Measurements from ENCODE around the gene NDUFB4. TPM values are rescaled to one million over a fixed set of nuclear protein-coding genes. Genes with fewer than 3 reads are reported as not detected.

The NDUFB4 gene
- total and polyA plus RNA-seq, 2 experiments from 2014 or later = 105 to 250 TPM

DNA sequence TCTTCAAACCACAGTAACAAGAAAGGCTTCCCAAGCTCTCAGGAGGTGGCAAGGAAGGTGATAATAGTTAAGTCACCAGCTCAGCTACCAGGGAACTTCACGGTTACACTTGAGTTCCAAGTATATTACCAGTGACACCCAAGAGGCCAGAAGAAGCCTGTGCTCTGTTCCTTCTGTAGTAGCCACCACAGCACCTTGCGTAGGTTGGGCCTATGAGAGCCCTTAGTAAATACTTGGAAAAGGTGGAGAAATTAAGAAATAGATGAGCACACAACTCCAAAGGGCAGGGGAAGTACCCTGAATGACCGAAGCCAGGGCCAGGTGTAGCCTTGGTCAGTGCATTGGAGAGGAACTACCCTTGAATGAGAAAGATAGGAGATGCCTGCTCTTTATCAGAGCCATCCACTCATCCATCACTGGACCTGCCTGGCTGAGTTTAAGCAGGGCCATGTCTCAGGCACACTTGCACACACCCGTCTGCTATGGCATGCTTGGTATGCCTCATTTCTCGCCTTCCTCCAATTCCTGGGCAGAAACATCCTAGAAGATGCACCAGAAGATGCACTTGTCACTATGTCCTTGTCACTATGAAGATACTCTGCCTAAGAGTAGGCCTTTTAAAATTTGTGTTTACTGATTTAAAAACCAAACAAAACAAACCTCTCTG lies 32.6 kb upstream of the NDUFB4 start:
- H3K27ac ChIP-seq = no peak overlapping the region
- H3K27me3 ChIP-seq (replicated peaks; ENCODE audit: insufficient read depth) = no peaks in the 10 kb centered on the region
- no peak overlapping the region for H3K4me3 ChIP-seq
- no peak overlapping the region for H3K9ac ChIP-seq
- peaks cover 14% of the 10 kb centered on the region for H3K4me1 ChIP-seq (ENCODE audit: insufficient read depth)
- no peak overlapping the region for H3K4me2 ChIP-seq (ENCODE audit: unreplicated experiment)
- peaks cover 9% of the 10 kb centered on the region for H3F3A ChIP-seq (ENCODE audit: insufficient read depth)
- WGBS, 2 experiments (ENCODE audit: low coverage in 1 of 2, low lambda C conversion rate in 2 of 2, missing lambda C conversion rate in 2 of 2) = 89 to 90% methylated on average over 5 of the region's 5 CpGs
- H3K79me2 ChIP-seq (ENCODE audit: insufficient read depth) = peaks cover 2% of the 10 kb centered on the region; the same call in 1 of the 2 replicates
- H3K36me3 ChIP-seq (ENCODE audit: low read depth) = no peaks in the 10 kb centered on the region
- no peaks in the 10 kb centered on the region for H4K20me1 ChIP-seq (ENCODE audit: insufficient read depth)
- H3K9me2 ChIP-seq (ENCODE audit: insufficient read depth) = no peaks in the 10 kb centered on the region
- H2AFZ ChIP-seq = no peak overlapping the region
- in situ Hi-C loops (cut with MboI) = loop anchor here (10.0 kb wide), 1 partner anchor 231 kb away; no protein-coding TSS in a partner anchor
- DNase-seq = no peak
- H3K9me3 ChIP-seq (ENCODE audit: low read depth) = no peaks in the 10 kb centered on the region
- TF ChIP-seq EZH2 (IDR thresholded peaks at IDR 0.05; ENCODE audit: insufficient read depth, poor library complexity, severe bottlenecking) = no peak

DNA sequence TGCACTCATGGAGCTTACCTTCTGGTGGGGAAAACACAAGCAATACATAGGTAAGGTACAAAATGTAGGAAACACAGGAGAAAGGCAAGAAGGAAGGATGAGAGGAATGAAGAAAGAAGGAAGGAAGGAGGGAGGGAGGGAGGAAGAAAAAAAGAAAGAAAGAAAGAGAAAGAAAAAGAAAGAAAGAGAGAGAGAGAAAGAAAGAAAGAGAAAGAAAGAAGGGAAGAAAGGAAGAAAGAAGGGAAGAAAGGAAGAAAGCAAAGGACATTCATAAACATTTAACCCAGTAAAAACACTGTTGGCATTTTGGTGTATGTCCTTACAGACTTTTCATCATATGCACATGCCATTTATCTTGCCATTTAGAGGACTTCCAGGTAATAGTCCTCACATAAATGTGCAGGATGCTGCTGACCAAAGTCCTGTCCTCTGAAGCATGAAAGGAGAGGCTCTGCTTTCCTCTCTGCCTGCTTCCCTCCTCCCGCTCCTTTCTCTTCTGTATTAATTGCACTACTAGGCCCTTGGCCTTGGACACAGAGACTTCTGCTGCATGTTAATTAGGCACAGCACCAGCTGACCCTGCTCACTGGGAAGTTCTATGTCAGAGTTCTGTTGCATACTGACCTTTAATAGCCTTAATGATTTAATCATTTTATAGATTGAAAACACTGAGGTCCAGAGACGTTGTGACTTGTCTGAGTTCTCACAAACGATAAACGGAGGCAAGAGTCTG lies 29.7 kb upstream of the NDUFB4 start:
- Histone ChIP-seq H3K27ac (no peak overlapping the region), H4K20me1 (ENCODE audit: insufficient read depth) (no peaks in the 10 kb centered on the region)

DNA sequence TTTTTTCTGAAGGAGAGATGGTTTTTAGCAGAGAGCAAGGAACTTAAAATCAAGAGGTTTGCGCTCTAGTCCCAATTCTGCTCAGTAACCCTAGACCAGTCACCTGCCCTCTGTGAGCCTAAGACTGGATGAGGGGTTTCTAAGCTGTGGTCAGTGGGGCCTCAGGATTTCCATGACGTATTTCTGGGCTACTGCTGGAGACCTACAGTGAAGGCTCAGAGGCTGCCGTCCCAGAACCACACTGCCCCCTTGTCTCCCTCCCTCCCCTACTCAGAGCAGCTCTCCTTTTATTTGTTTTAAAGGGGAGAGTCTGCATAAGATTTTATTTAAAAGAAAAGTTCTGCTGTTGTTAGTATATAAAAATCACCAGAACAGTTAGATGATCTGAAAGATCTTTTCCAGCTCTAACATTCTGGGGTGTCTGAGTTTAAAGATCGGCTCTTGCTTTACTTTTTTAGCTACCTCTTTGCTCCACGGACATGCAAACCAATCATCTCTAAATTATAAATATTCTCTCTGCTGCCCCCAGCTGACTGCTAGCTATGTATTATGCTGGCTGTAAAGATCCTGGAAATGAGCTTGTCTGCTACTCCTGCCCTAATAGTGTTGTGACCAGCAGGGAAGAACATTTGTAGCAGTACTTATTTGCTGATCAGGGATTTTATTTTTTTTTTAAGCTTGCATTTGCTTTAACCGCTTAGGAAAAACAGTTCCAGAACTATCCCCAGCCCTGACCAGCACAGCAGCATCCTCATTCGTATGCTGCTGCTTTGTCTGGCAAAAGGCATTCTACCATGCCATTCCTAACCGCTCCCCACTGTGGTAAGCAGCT lies 28.6 kb upstream of the NDUFB4 start:
- WGBS, 2 experiments (ENCODE audit: low coverage in 1 of 2, low lambda C conversion rate in 2 of 2, missing lambda C conversion rate in 2 of 2) = 37 to 41% methylated on average over 8 of the region's 8 CpGs
- Histone ChIP-seq H4K20me1 (ENCODE audit: insufficient read depth) (no peaks in the 10 kb centered on the region), H3K27ac (no peak overlapping the region), H3K4me1 (ENCODE audit: insufficient read depth) (no peaks in the 10 kb centered on the region), H3K9me3 (ENCODE audit: low read depth) (no peaks in the 10 kb centered on the region), H3K36me3 (ENCODE audit: low read depth) (no peaks in the 10 kb centered on the region), H3K4me3 (peak overlapping the region; percentile 66), H3K4me2 (ENCODE audit: unreplicated experiment) (peak overlapping the region; percentile 98), H3K27me3 (replicated peaks; ENCODE audit: insufficient read depth) (no peaks in the 10 kb centered on the region), H3K79me2 (ENCODE audit: insufficient read depth) (no peaks in the 10 kb centered on the region), H3K9ac (peak overlapping the region; percentile 64), H3F3A (ENCODE audit: insufficient read depth) (no peaks in the 10 kb centered on the region), H2AFZ (peak overlapping the region; percentile 90), H3K9me2 (ENCODE audit: insufficient read depth) (no peaks in the 10 kb centered on the region)
- in situ Hi-C loops (cut with MboI) = loop anchor here (10.0 kb wide), 1 partner anchor 227 kb away; no protein-coding TSS in a partner anchor
- TF ChIP-seq EZH2 (IDR thresholded peaks at IDR 0.05; ENCODE audit: insufficient read depth, poor library complexity, severe bottlenecking) = no peak
- no peak for TF ChIP-seq EZH2phosphoT487 (IDR thresholded peaks at IDR 0.05; ENCODE audit: insufficient read depth, low read depth)
- DNase-seq = peak; percentile 68

More for the DNA sequence above, 29.7 kb upstream of the NDUFB4 start:
- in situ Hi-C loops (cut with MboI) = loop anchor here (10.0 kb wide), 1 partner anchor 228 kb away; no protein-coding TSS in a partner anchor
- Histone ChIP-seq H2AFZ (no peak overlapping the region), H3K9me2 (ENCODE audit: insufficient read depth) (no peaks in the 10 kb centered on the region), H3K4me2 (ENCODE audit: unreplicated experiment) (no peak overlapping the region), H3K4me1 (ENCODE audit: insufficient read depth) (no peaks in the 10 kb centered on the region), H3K36me3 (ENCODE audit: low read depth) (no peaks in the 10 kb centered on the region), H3K27me3 (replicated peaks; ENCODE audit: insufficient read depth) (no peaks in the 10 kb centered on the region), H3K9me3 (ENCODE audit: low read depth) (no peaks in the 10 kb centered on the region), H3K9ac (no peak overlapping the region), H3F3A (ENCODE audit: insufficient read depth) (no peaks in the 10 kb centered on the region), H3K79me2 (ENCODE audit: insufficient read depth) (no peaks in the 10 kb centered on the region), H3K4me3 (no peak overlapping the region)
- 78 to 80% methylated on average over 4 of the region's 4 CpGs for WGBS, 2 experiments (ENCODE audit: low coverage in 1 of 2, low lambda C conversion rate in 2 of 2, missing lambda C conversion rate in 2 of 2)
- no peak for DNase-seq
- no peak for TF ChIP-seq EZH2 (IDR thresholded peaks at IDR 0.05; ENCODE audit: insufficient read depth, poor library complexity, severe bottlenecking)
- no peak for TF ChIP-seq EZH2phosphoT487 (IDR thresholded peaks at IDR 0.05; ENCODE audit: insufficient read depth, low read depth)

DNA sequence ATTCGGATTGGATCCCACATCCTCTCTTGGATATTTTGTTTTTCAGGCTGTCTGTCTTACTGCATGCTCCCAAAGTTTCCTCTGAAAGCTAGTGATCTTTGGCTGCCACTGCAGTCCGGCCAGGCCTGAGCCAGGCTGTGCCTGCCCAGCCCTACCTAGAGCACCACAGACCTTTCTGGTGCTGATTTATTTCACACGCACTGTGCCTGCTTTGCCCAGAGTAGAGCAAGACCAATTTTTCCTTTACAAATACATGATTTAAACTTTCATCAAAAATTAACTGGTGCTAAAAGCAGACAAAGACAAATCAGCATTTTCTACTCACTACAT lies 28.0 kb upstream of the NDUFB4 start:
- Histone ChIP-seq H3K79me2 (ENCODE audit: insufficient read depth) (no peaks in the 10 kb centered on the region), H3K9me3 (ENCODE audit: low read depth) (no peaks in the 10 kb centered on the region), H2AFZ (no peak overlapping the region), H3K4me1 (ENCODE audit: insufficient read depth) (no peaks in the 10 kb centered on the region), H3K9me2 (ENCODE audit: insufficient read depth) (no peaks in the 10 kb centered on the region), H3K4me3 (no peak overlapping the region), H4K20me1 (ENCODE audit: insufficient read depth) (no peaks in the 10 kb centered on the region), H3K27ac (no peak overlapping the region), H3K9ac (no peak overlapping the region), H3K36me3 (ENCODE audit: low read depth) (no peaks in the 10 kb centered on the region), H3F3A (ENCODE audit: insufficient read depth) (no peaks in the 10 kb centered on the region), H3K4me2 (ENCODE audit: unreplicated experiment) (no peak overlapping the region), H3K27me3 (replicated peaks; ENCODE audit: insufficient read depth) (no peaks in the 10 kb centered on the region)
- DNase-seq = no peak
- WGBS, 2 experiments (ENCODE audit: low coverage in 1 of 2, low lambda C conversion rate in 2 of 2, missing lambda C conversion rate in 2 of 2) = 42 to 44% methylated on average over 3 of the region's 3 CpGs
- in situ Hi-C loops (cut with MboI) = loop anchor here (10.0 kb wide), 1 partner anchor 227 kb away; no protein-coding TSS in a partner anchor
- TF ChIP-seq EZH2 (IDR thresholded peaks at IDR 0.05; ENCODE audit: insufficient read depth, poor library complexity, severe bottlenecking) (no peak), EZH2phosphoT487 (IDR thresholded peaks at IDR 0.05; ENCODE audit: insufficient read depth, low read depth) (no peak)

Data from GM23248 (cell line).